Caki2 (cell line): ENCODE data around the gene HERC3. TPM values are rescaled to one million over a fixed set of nuclear protein-coding genes. Genes with fewer than 3 reads are reported as not detected.

ENCODE experiments used
- DNase-seq: peaks from one replicate; pipeline ENCODE4 v3.0.0-alpha.2; 2015; ENCODE audit warnings: low read depth
- in situ Hi-C: cut with HindIII; loops from 2 replicates; pipeline ENCODE4 v1.10.0; 2016; ENCODE audit warnings: low sequenced_read_pairs, low pct_unique_long_range_greater_than_20kb, mixed read lengths
- total RNA-seq: library from RNA; depleted of rRNA; stranded (reverse); fragments of >200 nt; shearing (Covaris generic); gene quantifications from 2 replicates; pipeline ENCODE4 v1.2.3, GENCODE V29; 2014; ENCODE audit warnings: low replicate concordance

HERC3 gene
- total RNA-seq, 1 experiment from 2014 or later: 2.3 TPM

DNA sequence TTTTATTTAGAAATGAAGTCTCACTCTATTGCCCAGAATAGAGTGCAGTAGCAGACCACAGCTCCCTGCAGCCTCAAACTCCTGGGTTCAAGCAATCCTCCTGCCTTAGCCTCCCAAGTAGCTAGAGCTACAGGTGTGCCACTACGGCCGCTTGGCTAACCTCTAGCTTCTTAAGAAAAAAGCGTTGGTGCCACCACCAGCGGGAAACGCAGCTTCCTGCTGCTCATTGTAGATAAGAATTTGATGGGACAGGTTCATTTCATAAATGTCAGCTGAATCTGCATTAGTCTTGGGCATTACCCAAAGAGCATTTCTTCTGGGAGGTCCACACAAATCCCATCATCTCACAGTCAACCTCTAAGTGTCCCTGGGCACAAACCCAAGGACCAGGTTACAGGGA lies 138.5 kb downstream of the HERC3 start:
- in situ Hi-C loops: no loop called here
- no peak for DNase-seq

DNA sequence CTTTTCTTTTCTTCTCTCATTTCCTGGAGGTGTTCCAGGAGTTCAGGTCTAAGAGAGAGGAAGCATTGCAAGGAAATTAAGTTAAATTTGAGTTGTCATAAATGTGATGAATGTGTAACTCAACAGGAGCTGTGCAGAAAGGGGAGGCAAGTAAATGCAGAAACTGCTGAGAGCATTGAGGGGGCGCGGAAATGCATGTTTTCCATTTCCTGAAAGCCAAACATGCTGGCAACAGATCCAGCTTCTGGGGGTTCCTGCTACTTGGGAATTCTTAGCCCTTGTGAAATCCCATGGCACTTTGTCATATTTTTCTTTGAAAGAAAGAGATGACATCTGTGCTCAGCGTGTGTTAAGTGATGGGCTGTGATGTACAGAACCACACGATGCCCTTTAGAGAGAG lies 139.1 kb downstream of the HERC3 start:
- in situ Hi-C loops: no loop called here
- DNase-seq: no peak

DNA sequence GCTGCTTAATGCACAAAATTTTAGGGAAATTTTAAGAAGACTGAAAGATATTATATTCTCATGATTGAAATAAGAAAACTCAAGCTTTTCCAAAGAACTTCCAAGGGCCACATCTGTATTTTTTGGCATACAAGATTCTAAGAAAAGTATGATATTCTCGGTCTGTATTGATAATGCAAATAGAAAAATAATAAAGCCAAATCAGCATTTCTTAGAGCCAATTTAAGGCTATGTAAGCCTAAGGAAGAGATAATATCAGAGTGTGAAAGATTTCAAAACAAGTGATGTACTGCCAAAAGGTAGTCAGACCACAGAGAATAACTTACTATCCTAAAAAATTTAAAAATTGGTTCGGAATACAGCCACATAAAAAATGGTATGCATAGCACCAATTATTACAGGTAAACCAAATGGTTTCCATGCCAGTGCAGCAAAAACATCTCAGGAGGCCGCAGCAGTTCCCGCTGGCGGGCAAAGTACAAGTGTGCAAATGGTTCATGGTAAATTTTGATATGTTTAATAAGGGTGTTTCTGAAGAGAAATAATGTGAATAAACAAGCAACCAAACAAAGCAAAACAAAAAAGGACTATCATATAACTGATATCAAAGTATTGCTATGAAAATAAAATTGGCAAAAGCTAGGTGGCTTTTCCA lies 140.6 kb downstream of the HERC3 start:
- in situ Hi-C loops: no loop called here
- no peak for DNase-seq

DNA sequence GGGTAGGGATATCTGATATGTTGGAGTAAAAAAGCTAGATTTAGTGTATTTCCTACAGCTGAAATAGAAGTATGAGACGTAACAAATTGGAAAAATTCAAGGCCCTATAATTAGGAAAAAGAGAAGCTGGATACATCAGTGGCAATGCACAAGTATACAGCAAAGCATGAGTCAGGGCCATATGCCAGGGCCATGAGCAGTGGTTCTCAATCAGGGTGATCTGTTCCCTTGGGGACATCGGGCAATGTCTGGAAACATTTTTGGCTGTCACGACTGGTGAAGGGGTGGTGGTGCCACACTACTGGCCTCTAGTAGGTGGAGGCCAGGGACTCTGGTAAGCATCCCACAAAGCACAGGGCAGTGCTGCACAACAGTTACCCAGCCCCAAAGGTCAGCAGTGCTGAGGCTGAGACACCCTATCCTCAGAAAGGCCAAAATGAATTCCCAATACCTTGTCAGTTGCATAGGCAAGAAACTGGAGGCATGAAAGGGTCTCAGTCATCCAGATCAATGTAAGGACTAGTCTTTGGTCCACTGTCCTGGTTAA lies 142.2 kb downstream of the HERC3 start:
- no peak for DNase-seq
- in situ Hi-C loops: no loop called here

DNA sequence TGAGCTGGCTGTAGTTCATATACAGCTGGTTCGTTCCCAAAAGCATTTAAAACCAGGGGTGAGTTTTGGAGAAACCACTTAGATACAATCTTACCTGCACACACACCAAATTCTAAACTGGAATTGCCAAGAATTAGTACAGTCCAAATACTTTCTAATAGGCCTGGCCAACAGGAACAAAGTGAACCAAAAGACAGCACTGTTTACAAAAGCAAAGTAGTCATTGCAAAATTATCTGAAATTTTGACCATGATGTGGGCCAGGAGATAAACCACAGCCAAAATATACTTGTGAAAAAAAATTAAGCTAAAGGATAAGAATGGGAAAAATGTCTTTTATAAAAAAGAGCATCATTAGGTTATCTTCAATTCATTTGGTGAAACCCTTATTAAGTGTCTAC lies 143.3 kb downstream of the HERC3 start:
- in situ Hi-C loops: no loop called here
- no peak for DNase-seq

DNA sequence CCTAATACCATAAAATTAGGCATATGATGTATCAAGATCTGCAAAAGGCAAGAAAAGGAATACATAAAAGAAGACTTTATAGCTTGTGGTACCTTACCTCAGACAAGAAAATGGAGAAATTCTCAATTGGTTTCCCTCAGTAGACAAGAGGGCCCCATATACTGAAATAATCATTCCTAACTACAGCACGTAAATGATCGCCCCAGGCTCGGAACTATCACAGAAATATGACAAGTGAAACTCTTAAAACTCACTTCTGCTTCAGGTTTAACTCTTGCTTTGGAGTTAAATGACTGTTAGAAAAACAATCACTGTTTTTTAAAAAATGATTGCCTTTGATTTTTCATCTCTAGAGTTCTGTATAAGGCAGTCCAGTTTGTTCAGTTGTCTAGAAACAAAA lies 144.0 kb downstream of the HERC3 start:
- in situ Hi-C loops: no loop called here
- no peak for DNase-seq

DNA sequence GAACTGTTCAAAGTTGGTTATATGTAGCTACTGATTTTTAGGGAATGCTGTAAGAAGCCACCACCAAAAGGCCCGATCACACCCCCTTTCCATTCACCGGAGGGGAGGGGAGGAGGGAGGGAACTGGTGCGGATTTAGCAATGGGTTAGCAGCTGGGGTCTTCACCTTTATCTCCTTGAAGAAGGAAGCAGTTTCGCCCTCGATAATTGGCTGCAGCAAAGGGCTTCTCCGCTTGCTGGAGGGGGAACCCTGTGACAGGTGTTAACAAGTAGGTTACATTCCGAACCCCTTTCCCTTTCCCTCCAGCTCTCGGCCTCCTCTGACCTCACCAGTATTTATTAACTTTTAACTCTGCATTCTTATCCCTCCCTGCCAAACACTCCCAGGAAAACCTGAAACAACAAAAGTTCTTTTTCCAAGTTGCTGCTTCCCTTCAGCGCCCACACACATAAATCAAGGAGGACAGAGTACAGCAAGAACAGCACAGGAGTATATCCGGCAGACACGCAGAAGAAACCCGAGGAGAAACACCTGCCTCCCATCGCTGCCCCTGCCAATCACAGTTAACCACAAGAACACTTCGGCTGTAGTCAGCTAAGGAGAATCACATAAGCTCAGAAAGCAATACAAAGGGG lies 145.1 kb downstream of the HERC3 start:
- DNase-seq: peak; percentile 92
- in situ Hi-C loops: no loop called here

DNA sequence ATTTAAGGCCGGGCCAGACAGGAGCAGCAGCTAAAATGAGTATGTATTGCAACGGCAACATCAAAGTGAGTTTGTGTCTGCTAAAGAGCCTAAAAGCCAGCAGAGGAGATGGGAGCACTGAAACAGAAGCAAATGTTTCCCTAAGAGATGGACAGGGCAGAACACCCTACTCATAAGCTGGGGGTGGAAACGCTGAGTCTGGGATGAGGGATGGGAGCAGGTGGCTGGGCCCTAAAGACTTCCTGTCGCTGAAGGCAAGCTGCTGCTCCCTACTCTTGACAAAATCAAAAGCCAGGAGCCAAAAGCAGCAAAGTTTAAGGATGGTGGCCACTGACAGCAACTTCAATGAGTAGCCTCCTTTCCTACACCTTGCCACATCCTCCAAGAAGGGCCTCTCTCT lies 145.9 kb downstream of the HERC3 start:
- no peak for DNase-seq
- in situ Hi-C loops: no loop called here

DNA sequence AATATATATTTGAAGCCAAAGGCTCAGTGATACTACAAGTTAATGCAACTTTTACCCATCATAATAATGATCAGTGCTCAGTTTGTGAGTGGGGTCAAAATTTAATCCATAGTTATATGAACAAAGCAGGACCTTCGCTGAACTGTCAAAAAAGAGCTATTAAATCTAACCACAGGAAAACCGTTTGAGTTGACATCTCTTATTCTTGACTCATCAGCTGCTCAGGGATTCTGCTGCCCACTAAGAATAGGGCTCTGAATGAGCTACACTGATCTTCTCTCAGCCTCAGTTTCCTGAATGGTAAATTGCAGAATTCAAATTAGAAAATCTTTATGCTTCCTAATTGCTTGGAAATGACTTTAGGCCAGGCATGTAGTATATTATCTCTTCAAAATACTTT lies 150.3 kb downstream of the HERC3 start:
- DNase-seq: no peak
- in situ Hi-C loops: no loop called here

DNA sequence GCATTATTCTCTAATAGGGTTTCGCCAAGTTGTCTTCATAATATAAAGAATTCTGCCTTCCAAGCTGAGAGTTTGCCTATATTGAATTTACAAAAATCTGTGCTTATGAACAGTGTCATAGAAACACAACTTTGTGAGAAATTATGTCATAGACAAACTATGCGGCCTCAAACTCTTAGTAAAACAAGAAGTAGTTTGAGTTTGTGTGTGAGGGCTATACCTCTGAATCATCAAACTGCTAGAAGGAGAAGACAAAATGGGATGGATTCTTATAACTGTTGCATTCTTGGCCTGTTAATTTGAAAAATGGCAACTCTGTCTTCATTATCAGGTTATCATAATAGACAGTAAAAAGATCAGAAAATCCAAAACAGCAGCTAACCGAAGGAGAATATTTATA lies 151.4 kb downstream of the HERC3 start:
- no peak for DNase-seq

DNA sequence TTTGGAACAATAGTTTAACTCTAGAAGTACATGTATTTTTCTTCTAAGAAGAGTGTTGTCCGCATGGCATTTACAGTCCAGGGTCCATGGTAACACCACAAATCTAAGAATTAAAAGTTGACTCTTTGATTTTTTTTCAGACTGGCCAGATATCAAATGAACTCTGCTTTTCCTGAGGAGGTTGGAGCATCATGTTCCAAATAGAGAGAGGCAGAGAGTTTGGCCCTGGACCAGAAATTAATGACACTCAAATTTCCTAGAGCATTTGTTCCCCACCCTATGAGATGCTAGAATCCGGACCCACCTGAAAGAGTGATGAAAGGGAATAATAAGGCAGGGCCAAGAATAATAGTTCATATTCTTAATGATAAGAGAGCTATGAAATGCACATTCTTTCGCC lies 152.3 kb downstream of the HERC3 start:
- DNase-seq: no peak
- in situ Hi-C loops: no loop called here

More for the DNA sequence above, 151.4 kb downstream of the HERC3 start:
- in situ Hi-C loops: no loop called here

DNA sequence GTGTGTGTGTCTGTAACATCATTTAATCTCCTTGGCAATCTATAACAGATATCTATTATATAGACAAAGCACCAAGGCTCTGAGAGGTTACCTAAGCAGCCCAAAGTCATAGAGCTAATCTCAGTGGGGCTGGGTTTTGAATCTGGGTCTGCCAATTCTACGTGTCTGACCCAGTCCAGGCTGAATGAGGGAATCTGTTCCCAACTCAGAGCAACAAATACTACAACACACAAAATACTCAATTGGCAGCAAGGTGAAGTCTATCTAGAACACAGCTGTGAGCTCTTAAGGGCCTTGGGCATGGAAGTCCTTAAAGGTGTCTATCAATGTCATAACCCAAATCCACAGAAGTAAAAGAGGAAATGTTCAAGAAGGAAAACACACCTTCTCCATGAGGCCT lies 152.9 kb downstream of the HERC3 start:
- in situ Hi-C loops: no loop called here
- DNase-seq: no peak

DNA sequence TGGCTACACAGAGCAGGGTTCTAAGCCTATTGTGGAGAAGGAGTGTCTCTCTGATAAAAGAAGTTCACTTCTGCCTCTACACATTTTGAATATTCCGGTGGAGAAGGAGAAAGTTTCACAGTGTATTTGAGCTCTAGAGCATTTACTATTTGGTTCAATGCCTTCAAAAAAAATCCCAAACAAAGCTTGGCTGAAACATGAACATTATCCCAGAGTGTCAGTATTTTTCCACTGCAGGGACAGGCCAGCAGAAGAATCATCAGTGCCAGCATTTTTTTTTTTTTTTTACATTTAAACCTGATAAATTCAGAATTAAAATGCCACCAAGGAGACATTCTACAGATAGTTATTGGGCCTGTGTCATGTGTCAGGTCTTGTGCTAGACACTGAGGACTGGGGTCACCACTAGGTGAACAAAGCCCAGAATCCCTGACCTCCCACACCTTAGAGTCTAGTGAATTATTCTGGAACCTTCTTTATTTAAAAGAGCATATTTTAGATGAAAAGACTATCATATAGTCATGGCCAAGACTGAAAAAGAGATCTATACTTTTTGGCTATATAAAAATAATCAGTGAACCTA lies 153.4 kb downstream of the HERC3 start:
- no peak for DNase-seq
- in situ Hi-C loops: no loop called here

DNA sequence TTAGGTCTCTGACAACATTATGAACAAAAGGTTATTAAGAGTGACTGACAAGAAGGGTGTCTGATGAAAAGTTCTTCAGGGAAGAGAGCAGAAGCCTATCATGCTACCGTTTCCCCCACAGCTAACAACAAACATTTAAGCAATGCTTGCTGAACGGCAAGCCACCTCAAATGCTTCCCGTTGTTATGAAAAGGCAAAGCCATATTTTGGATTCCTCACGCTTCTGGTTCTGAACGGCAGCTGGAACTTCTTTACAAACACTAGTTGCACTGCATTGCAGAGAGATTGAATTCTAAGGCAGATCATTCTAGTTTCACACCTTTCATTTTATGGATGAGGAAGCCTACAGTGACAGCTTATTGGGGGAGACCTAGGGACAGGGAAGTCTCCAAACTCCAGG lies 153.9 kb downstream of the HERC3 start:
- in situ Hi-C loops: no loop called here
- DNase-seq: no peak

DNA sequence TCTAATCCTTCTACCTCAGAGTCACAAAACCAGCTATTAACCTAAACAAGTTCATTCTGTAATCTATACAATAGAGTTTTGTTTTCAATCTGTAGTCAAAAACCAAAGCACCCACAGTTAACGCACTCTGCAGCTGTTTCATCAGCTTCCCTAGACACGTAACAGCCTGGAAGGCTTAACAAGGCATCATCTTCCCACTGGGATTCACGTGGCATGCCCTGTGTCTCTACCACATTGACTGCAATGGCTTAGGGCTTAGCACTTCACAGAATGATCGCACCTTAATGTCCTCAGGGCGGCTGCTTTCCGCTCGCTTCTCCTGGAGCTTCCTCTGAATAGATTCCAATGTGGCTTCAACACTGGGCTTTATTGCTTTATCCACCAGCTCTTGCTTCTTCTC lies 155.1 kb downstream of the HERC3 start:
- in situ Hi-C loops: no loop called here
- no peak for DNase-seq

DNA sequence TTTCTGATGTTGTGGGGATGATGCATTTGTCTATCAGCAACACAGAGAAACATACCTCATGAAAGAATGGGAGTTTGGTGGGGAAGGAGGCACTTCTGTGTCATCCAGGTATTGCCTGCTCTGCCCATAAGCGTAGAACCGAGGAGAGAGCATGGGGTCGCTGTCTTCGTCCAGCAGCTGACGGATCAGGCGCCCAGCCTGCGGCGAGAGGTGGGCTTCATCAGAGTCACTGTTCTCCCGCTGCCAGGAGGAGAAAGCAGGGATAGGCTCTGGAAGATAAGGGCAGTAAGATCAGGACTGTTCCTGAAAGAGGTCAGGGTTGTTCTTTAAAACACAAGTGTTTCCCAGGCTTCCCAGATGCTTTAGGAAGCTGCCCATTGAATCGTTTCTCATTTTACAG lies 158.1 kb downstream of the HERC3 start:
- in situ Hi-C loops: no loop called here
- DNase-seq: no peak

DNA sequence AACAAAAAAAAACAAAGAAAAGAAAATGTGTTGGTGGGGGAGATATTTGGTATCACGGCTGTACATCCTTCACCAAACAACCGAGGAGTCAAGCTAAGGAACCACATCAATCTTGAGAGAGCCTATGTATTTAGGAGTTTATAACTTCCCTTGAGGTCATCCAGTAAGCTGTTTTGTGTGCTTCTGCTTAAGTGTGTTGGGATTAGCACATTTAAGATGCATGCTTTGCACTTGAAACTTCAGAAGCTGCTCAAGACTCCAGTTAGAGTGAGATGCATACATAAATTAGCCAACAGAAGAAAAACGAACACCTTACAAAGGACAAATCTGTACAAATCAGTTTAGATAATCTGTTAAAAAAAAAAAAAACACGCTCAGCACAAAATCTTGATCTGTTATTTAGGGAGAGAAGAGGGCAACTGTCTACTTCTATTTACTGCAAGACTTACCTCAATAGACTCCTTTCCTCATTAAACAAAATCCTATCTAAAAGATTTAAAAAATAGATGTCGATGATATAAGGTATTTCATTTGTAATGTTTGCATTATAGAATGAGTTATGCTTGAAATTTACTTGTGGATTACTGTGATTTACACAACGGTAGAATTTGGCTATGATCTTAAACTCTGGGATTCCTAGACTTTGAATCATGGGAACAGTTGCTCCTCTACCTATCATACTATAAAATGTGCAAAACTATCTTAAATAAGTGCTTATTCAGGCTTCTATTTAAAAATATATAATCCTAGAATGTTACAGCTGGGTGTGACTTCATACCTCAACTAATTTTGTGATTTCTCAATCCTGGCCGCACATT lies 159.2 kb downstream of the HERC3 start:
- DNase-seq: no peak
- in situ Hi-C loops: no loop called here

DNA sequence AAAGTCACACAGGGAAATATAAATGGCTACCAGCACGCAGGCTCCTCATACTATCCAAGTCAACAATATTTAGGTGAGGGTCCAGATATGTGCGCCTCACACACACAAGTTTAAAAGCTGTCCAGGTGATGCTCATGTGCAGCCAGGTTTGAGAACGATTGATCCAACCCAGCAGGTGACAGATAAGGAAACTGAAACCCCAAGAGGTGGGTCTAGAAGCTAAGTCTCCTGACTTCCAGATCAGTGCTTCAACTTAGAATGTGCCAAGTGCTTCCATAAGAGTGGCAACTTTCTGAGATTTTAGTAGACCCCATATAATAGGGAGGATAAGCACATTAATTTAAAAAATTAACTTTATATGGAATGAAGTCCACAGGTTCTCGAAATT lies 159.8 kb downstream of the HERC3 start:
- DNase-seq: no peak
- in situ Hi-C loops: no loop called here

DNA sequence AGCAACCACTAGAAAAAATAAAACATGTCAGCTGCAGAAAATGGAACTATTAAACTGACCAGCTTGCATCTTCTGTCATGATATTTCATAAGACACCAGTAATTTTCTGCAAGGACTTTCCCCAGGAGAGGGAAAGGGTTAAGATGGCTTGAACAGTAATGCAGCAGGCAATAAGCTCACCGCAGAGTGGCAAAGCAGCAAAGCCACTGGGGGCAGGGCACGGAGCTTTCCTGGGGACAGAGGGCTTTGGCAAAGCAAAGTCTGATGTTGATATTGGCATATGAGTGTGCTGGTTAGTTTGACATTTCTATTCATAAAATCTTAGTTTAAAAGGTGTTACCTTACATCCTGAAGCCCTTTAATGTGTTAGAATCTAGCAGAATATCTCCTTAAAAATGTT lies 160.5 kb downstream of the HERC3 start:
- DNase-seq: no peak
- in situ Hi-C loops: no loop called here
